Posterior vena cava (tissue), 2 donors: ENCODE measurements around the gene MIGA1. TPM values are rescaled to one million over a fixed set of nuclear protein-coding genes. Genes with fewer than 3 reads are reported as not detected.
"Not testable (repeated sequence)": the region's sequence is repeated elsewhere in the genome, so short reads cannot be mapped to it uniquely, and the experiment has no call there.

Experiments used
- DNase-seq: peaks from one replicate; pipeline ENCODE4 v3.0.0-alpha.2; 2020; ENCODE audit warnings: low spot score
- intact Hi-C, 2 donors: fragments of 100-400 bp; cut with DNase I; formaldehyde crosslinking; loops; one replicate each; pipeline versions ENCODE4 v1.14.1 to v1.14.2; 2022 to 2023
- total RNA-seq, 2 donors: library from RNA; stranded (reverse); fragmentation: NEBNext Ultra II Directional; extraction: Animal tissue kit (Norgen Biotek cat#: 25700); gene quantifications; one replicate each; pipeline ENCODE4 v1.2.1, GENCODE V29; 2021
- donor health status: DM: yes; HTN: yes; CAD: no.
- donor health status: DM: yes; HTN: yes; CAD: no.

The MIGA1 gene
- total RNA-seq, 2 donors from 2014 or later = 16.7 to 20.4 TPM

DNA sequence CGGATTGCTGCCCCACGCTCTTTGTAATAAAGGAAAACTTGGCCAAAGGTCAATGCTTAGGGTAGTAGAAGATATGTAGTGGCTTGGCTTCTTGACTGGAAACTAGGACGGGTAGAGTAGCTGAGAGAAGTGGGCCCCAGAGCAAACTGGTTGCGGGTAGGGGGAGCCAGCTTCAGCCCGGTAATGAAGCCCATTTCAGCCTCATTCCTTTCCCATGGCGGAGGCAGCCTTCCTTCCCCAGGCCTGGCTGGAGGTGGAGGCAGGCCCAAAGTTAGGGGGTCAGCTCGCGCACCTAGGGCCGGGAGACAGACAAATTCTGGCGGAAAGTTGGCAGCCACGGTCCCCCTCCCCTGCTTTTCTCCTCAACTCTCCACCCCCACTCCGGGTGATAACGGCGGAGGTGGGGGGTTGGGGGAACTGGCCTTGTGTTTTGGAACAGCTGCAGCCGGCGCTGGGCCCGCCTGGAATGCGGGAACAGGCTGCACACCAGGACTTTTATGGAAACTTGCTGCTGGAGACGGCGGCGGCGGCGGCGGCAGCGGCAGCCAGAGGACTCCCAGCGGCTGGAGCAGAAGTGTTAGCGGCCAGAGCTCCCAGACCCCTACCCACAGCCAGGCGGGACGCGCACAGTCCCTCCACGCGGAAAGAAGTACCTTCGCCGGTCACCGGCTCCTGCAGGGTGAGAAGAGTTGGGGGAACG is 108.8 kb downstream of the MIGA1 start, which contains the start of gene NEXN:
Gene NEXN, plus strand, starts transcription at position 544 of the 700 bp plus-strand sequence. CDS start 27,483 bp downstream, outside the sequence.
- intact Hi-C loops = loop anchor here in 1 of 2 donors (5.0 kb wide), 1 partner anchor 56 kb away; no protein-coding TSS in a partner anchor
- peak; percentile 94 for DNase-seq

DNA sequence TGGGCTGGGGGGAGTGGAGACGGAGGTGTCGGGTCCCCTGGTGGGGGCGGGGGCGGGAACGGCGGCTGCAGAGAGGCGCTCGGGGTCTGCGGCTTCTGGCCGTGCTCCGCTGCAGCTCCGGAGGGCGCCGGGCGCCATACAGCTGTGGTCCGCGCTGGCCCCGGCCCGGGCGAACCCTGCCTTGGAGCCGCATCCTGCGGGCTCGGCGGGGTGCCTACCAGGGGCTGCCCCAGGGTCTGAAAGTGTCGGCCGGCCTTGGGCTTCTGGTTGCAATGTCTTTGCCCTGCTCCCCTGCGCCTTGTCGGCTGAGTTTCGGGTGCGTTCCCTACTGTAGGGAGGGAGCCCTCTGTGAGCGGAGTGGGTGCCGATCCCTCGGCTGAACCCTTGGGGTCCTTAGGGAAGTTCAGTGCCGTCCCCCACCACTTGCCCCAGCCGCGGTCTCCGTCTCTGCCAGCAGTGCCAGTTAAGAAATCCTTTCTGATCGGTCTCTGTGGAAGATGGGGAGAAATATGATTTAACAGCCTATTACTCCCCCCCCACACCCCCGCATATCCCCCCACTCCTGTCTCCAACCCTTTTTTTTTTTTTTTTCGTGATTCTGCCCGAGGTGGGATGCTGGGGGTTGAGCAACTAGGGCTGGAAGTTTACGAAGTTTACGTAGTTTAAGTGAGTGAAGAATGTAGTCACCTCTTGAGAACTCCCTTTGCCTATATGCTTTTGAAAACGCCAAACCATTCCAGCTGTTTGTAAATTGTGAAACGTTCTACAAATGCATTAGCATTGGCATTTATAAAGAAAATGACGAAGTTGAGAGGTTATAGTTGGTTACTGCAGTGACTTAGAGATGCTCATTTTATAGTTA is 109.6 kb downstream of the MIGA1 start:
- DNase-seq = peak; percentile 82
- intact Hi-C loops = loop anchor here in 1 of 2 donors (5.0 kb wide), 1 partner anchor 57 kb away; no protein-coding TSS in a partner anchor

DNA sequence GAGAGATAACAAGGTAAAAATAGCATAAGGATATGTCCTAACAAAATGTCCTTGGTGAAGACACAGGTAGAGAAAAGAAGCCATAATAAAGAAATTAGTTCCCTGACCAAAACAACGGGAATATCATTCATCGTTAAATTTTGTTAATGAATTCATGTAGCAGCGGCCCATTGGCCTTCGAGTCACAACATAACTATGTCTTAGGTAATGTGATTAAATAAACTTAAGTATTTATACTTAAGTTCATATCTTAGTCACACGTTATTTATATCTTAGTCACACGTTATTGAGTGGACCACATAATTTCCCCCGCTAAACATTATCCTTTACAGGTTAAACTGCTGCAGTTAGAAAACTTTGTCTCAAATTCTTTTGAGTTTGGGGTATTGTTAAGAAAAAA is 110.2 kb downstream of the MIGA1 start:
- DNase-seq = no peak
- intact Hi-C loops = loop anchor here in 1 of 2 donors (5.0 kb wide), 1 partner anchor 57 kb away; no protein-coding TSS in a partner anchor

DNA sequence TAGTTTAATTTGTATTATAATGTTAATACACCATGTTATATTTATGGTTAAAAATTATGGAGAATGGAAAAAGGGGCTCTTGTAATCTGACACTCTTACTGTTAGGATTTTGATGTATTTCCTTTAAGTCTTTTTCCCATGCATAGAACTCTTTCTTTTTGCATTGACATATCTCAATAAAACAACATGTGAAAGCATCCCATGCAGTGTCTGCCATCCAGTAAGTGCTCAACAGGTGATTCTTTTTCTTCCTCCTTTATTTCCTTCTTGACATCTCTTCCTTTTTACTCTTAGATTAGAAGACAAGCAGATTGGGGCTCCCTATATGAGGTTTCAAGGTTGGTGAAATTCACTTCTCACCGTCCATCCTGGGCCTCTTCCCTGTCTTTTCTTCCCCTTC is 111.8 kb downstream of the MIGA1 start:
- DNase-seq = no peak
- intact Hi-C loops = no loop called here

DNA sequence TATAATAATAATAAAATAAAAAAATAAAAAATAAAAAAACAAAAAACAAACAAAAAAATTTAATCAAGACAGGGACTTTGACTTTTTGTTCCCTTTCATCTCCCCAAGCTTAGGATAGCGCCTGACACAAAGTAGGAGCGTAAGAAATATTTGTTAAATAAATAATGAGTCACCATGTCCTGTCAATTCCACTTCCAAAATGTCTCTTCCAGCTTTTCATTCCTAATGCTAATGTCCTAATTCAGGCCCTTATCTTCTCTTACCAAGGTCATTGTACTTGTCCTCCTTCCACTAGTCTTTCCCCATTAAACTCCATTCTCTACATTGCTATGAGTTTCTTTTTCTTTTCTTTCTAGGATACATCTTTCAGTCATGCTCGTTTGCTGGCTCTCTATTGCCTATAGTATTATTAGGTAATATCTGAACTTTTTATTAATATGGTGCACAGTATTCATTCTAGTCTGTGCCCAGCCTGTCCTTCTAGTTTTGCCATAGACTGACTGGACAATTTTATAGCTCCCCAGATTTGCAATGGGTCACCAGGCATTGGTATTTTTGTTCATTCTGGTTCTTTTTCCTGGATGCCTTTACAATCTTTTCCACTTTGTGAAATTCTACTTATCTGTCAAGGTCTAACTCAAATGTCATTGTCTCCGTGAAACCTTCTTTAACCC is 120.3 kb downstream of the MIGA1 start:
- no peak for DNase-seq
- intact Hi-C loops = no loop called here

DNA sequence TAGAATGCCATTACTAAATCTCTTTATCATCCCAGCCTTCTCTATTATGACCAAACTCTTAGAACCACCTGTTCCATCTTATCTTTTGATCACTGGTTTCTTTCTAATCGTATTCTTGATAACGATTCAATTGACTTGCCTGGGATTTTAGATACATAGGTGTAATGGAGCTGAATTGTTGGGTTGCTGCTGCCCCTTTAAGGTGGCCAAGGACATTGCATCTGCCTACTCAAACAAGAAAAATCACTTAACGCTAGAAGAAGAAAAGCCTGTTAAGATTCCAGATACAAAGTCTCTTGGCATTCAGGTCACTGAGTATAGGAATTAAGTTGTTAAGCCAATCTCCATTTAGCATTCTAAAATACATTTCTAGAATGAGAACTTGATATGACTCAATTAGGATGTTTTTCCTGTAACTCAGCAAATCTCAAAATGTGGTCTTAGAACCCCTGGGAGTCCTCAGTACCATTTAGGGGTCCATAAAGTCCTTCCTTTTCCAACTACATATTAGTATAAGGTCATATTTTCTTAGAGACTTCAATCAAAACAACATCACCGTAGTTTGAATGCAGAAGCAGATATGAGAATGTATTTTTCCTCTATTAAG is 121.3 kb downstream of the MIGA1 start:
- no peak for DNase-seq
- intact Hi-C loops = no loop called here

DNA sequence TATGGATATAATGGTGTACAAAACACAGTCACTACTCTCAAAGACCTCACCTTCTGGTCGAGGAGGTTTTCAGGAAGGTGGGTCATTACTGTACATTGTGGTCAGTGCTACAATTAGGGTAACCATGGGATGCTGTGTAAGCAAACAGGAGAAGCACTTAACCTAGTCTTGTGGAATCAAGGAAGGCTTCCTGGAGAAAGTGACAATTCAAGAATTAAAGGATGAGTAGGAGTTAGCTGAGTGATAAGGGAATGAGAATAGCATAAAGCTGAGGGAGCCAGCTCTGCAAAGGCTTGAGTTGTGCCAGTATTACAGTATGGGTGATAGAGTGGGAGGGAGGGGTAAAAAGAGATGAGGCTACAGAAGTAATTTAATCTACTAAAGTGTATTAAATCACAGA is 126.2 kb downstream of the MIGA1 start:
- no peak for DNase-seq
- intact Hi-C loops = no loop called here

DNA sequence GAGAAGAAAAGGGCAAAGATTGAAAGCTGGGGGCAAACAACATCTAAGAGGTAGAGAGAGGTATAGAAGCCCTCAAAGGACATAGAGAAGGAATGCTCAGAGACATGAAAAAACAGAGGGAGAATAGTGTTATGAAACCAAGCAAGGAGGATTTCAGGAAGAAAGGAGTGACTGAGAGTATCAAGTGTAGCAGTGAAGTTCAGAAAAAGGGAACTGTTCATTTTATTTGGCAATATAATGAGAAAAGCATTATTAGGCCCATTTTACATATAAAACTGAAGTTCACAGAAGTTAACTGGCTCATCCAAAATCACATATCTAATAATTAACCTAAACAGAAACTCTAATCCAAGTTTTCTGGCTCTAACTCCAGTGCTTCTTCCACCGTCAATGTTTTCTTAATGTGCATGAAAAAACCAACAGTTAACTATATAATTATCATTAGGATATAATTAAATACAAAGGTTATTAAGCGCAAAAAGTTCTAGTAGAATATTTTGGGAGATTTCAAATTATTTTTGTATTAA is 126.6 kb downstream of the MIGA1 start:
- intact Hi-C loops = no loop called here
- no peak for DNase-seq

DNA sequence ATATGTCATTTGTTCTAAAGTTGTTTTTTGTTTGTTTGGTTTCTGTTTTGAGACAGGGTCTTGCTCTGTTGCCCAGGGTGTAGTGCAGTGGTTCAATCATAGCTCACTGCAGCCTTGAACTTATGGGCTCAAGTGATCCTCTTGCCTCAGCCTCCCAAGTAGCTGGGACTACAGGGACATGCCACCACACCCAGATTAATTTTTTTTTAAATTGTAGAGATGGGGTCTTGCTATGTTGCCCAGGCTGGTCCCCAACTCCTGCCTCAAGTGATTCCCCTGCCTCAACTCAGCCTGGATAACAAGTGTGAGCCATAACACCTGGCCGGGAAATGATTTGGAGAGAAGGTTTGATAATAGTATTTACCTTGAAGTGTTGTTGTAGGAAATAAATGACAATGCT is 127.2 kb downstream of the MIGA1 start:
- DNase-seq = no peak
- intact Hi-C loops = no loop called here

DNA sequence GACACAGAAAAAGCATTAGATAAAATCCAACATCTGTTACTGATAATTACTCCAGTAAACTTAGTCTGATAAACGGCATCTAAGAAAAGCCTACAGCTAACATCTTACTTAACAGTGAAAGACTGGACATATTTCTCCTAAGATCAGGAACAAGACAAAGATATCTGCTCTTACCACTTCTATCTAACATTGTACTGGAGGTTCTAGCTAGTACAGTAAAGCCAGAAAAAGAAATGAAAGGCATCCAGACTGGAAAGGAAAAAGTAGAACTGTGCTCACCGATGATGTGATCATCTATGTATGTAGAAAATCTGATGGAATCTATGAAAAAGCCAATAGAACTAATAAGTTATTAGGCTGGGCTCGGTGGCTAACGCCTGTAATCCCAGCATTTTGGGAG is 130.7 kb downstream of the MIGA1 start:
- DNase-seq = no peak
- intact Hi-C loops = no loop called here

DNA sequence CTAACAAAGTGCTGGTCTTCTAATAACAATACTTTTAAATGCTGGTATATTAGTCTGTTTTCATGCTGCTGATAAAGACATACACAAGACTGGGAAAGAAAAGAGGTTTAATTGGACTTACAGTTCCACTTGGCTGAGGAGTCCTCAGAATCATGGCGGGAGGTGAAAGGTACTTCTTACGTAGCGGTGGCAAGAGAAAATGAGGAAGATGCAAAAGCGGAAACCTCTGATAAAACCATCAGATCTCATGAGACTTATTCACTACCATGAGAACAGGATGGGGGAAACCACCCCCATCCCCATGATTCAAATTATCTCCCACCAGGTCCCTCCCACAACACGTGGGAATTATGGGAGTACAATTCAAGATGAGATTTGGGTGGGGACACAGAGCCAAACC is 139.5 kb downstream of the MIGA1 start:
- DNase-seq, intact Hi-C loops: not testable (repeated sequence)

DNA sequence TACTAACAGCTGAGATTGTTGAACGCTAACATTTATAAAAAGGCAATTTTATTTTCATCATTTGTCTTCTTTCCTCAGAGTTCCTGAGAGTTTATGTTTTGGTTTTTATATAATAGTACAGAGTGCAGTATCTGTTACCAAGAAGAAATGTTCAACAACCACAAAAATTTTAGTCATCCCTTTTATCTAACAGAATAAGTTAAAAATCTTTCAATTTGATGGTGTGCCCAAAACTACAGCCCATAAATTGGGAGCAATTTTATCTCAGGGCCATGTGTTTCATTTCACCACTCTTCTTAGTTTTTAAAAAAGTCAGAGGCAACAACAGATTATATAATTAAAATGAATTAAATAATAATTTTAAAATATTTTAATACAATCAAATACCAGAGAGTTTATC is 146.1 kb downstream of the MIGA1 start:
- intact Hi-C loops = no loop called here
- DNase-seq = no peak

DNA sequence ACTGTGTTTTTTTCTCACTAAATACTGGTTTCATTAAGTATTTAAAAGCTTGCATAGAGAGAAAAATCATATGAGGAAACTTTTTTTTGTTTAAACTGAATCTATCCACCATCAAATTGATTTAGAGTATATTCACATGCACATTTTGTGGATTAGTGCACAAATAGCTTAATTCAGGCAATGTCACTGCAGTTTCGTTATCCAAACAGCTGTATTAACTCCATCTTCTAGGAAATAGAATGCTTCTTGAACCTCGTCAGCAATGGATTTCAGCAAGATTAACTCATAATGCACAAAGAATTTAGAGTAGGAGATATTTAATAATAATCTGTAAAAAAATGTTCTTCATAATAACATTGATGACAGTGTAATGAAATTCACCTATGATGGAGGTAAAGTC is 146.5 kb downstream of the MIGA1 start:
- no peak for DNase-seq
- intact Hi-C loops = no loop called here

DNA sequence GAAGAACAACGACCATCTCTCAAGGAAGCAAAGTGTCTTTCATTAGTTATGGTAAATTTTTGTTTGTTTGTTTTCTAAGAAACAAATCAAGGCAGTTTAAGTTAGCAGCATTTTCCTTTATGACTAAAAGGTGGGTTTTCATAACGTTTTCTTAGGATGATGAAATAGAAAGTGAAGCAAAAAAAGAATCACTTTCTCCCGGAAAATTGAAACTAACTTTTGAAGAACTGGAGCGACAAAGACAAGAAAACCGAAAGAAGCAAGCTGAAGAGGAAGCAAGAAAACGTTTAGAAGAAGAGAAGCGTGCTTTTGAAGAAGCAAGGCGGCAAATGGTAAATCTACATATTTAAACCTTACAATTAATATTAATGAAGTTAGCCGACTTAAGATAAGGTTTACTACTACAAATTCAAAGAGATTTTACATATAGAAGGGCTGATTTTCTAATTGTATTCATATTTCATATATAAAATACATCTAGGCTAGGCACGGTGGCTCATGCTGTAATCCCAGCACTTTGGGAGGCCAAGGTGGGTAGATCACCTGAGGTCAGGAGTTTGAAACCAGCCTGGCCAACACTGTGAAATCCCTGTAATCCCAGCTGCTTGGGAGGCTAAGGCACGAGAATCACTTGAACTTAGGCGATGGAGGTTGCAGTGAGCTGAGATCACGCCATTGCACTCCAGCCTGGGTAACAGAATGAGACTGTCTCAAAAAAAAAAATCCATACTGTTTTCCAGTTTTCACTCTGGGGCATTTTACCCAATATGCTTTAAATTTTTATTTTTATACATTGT is 147.3 kb downstream of the MIGA1 start:
- no peak for DNase-seq

DNA sequence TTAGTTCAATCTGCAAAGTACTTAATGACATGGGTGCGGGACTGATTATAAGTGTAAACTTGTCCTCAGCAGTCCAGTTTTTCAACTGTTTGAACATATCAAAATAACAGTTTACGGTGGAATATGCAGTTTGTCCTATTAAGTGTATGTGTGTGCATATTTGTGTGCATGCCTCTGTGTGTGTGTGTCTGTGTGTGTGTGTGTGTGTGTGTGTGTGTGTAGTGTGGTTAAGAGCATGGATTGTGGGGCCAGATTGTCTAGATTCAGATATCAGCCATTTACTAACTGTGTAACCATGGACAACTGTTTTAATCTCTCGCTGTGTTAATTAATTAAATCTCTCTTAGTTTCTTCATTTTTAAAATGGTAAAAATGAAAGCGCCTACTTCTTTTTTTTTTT is 148.0 kb downstream of the MIGA1 start:
- intact Hi-C loops = no loop called here
- DNase-seq = no peak

More for the DNA sequence above, 147.3 kb downstream of the MIGA1 start:
- intact Hi-C loops = no loop called here
